Heart left ventricle (tissue), 13 donors: Measurements from ENCODE around the gene MAGI2.

ENCODE experiments used
- POLR2A ChIP-seq, 2 donors: fragments of 450-650 bp; IDR thresholded peaks; one replicate each; pipeline ENCODE4 v1.6.1; 2017; ENCODE audit warnings: antibody characterized with exemption in 2 of 2, mild to moderate bottlenecking in 2 of 2, moderate library complexity in 2 of 2
- TF ChIP-seq, protein P1 (sequence below), 12 donors: fragments of 200-600 bp; sonication (generic) in 4 of 12; IDR thresholded peaks; one replicate each; pipeline versions ENCODE4 v1.5.0 to v1.8.0; 2018 to 2022; ENCODE audit warnings: antibody characterized with exemption in 12 of 12, mild to moderate bottlenecking in 5 of 12
- donor health status: ischemic (EF 13 %, LVEDD 7.1; RV severe dilation, severe dysfunction).
- donor health status: DM: no; HTN: yes; CAD: no.
- donor health status: DM: no; HTN: no; CAD: no.
- donor health status: ischemic (EF 25% LVEDD 6.9; RV normal size, moderate dysfunction).
- donor health status: ischemic (EF 25% LVEDD 5.7; RV mildly dilated, moderate dysfunction).
- donor health status: ischemic (EF 35%, LVEDD 5.7; RV mildly dilated, moderate dysfunction).
- donor health status: nonischemic (EF 11% LVEDD 7.7; RV severe dilation, severe dysfunction).
- donor health status: DM: yes; HTN: yes; CAD: no.
- donor health status: PGD.
- donor health status: ischemic (EF 29% LVEDD 5.4; RV normal size, mild dysfunction).
- donor health status: nonischemic (EF 23%, LVEDD 6.1; RV moderate dilation, normal function).

DNA sequence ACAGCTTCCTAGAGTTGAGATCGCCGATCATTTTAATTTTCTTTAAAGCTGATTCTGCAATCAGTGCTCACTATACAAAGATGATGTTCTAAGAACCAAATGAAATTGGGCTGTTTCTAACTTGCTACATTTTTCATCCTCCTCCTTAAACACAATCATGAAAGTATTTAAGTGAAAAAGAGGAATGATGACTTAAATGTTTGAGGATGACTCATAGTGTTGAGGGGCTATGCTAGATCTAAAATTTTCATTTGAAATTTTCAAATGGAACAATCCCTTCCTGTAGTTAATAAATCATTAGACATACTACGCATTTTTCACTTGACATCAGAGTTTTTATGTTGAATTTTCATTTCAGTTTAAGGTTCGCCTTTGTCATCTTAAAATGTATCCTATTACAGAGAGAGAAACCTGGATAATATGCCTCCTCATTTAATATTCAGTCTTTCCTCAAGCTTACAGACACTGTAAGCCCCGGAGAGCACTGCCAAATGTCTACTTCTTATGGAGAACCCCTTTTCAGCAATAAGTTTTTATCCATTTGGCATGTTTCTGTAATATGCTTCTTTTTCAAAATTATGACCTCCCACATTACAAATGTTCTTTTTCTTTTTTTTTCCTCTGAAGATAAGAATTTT is 499.6 kb downstream of the MAGI2 start:
- TF ChIP-seq, protein P1, sequence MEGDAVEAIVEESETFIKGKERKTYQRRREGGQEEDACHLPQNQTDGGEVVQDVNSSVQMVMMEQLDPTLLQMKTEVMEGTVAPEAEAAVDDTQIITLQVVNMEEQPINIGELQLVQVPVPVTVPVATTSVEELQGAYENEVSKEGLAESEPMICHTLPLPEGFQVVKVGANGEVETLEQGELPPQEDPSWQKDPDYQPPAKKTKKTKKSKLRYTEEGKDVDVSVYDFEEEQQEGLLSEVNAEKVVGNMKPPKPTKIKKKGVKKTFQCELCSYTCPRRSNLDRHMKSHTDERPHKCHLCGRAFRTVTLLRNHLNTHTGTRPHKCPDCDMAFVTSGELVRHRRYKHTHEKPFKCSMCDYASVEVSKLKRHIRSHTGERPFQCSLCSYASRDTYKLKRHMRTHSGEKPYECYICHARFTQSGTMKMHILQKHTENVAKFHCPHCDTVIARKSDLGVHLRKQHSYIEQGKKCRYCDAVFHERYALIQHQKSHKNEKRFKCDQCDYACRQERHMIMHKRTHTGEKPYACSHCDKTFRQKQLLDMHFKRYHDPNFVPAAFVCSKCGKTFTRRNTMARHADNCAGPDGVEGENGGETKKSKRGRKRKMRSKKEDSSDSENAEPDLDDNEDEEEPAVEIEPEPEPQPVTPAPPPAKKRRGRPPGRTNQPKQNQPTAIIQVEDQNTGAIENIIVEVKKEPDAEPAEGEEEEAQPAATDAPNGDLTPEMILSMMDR (IDR thresholded peaks at IDR 0.05): no peak
- TF ChIP-seq POLR2A (IDR thresholded peaks at IDR 0.05): no peak
